Urinary bladder (tissue), 4 donors: Measurements from ENCODE around the gene CRY2. TPM values are rescaled to one million over a fixed set of nuclear protein-coding genes. Genes with fewer than 3 reads are reported as not detected.

ENCODE experiments used
- DNase-seq: peaks from one replicate; pipeline ENCODE4 v3.0.0-alpha.2; 2015; ENCODE audit errors: extremely low spot score
- H3K27ac ChIP-seq: one replicate; pipeline ENCODE4 v1.5.1; 2013; ENCODE audit warnings: low read depth, mild to moderate bottlenecking, moderate library complexity
- H3K36me3 ChIP-seq: one replicate; pipeline ENCODE4 v1.6.1; 2013; ENCODE audit warnings: mild to moderate bottlenecking, moderate library complexity; ENCODE audit not compliant: insufficient read depth
- H3K4me1 ChIP-seq: one replicate; pipeline ENCODE4 v1.6.1; 2013; ENCODE audit warnings: mild to moderate bottlenecking, moderate library complexity; ENCODE audit not compliant: insufficient read depth
- H3K4me3 ChIP-seq: one replicate; pipeline ENCODE4 v1.5.1; 2013; ENCODE audit warnings: low read depth, low read length
- WGBS: extraction: QIAGEN DNeasy Blood & Tissue Kit; methylation state at CpG from one replicate; pipeline ENCODE4 v1.1.7; 2013; 5-methylcytosine and 5-hydroxymethylcytosine counted together
- polyA plus RNA-seq: library from polyadenylated mRNA; stranded (reverse); fragments of 200-250 nt; gene quantifications from one replicate; pipeline ENCODE4 v1.2.3, GENCODE V29; 2013
- total RNA-seq: library from RNA; depleted of rRNA; stranded (reverse); fragments of >200 nt; gene quantifications from one replicate; pipeline ENCODE4 v1.2.3, GENCODE V29; 2014
- donor health status: healthy with polysubstance abuse.
- donor health status: healthy.

The CRY2 gene
- total RNA-seq (31.0 TPM), polyA plus RNA-seq (32.4 TPM)

- H3K4me3 ChIP-seq: peak within 1 kb of the TSS; percentile 60
- WGBS: under 1% methylated on average over 75 of the region's 75 CpGs
- no peaks in the 10 kb centered on the region for H3K36me3 ChIP-seq
- DNase-seq: peak; percentile 95
- peak within 1 kb of the TSS; percentile 89 for H3K27ac ChIP-seq
- no peaks in the 10 kb centered on the region for H3K4me1 ChIP-seq
These were observed at the start of gene CRY2 for GRCh38 chr11:45846974-45847910. Gene CRY2 (plus strand): TSS chr11:45847475. CDS start chr11:45847491, 16 bp downstream.

GRCh38 chr11:45798793-45799441 lies 48.4 kb upstream of the CRY2 start:
- no peak for DNase-seq
- Histone ChIP-seq H3K4me3 (no peak overlapping the region), H3K4me1 (no peaks in the 10 kb centered on the region), H3K27ac (no peak overlapping the region), H3K36me3 (no peaks in the 10 kb centered on the region)
- 44% methylated on average over 10 of the region's 10 CpGs for WGBS

- Histone ChIP-seq H3K4me3 (no peak overlapping the region), H3K36me3 (no peaks in the 10 kb centered on the region), H3K27ac (no peak overlapping the region), H3K4me1 (no peaks in the 10 kb centered on the region)
- DNase-seq: no peak
- WGBS: 98% methylated on average over 3 of the region's 3 CpGs
These were observed 47.7 kb upstream of the CRY2 start for GRCh38 chr11:45799562-45799961.

- no peaks in the 10 kb centered on the region for H3K4me1 ChIP-seq
- WGBS: 87% methylated on average over 2 of the region's 2 CpGs
- no peak overlapping the region for H3K27ac ChIP-seq
- no peak overlapping the region for H3K4me3 ChIP-seq
- no peak for DNase-seq
- H3K36me3 ChIP-seq: no peaks in the 10 kb centered on the region
These were observed 47.0 kb upstream of the CRY2 start for GRCh38 chr11:45800261-45800660.

GRCh38 chr11:45801723-45802315 lies 45.5 kb upstream of the CRY2 start:
- Histone ChIP-seq H3K36me3 (no peaks in the 10 kb centered on the region), H3K4me3 (no peak overlapping the region), H3K27ac (no peak overlapping the region), H3K4me1 (no peaks in the 10 kb centered on the region)
- DNase-seq: no peak
- 78% methylated on average over 2 of the region's 2 CpGs for WGBS

GRCh38 chr11:45802531-45803317 lies 44.6 kb upstream of the CRY2 start:
- 90% methylated on average over 10 of the region's 10 CpGs for WGBS
- H3K4me1 ChIP-seq: no peaks in the 10 kb centered on the region
- no peaks in the 10 kb centered on the region for H3K36me3 ChIP-seq
- DNase-seq: no peak
- no peak overlapping the region for H3K4me3 ChIP-seq
- no peak overlapping the region for H3K27ac ChIP-seq

GRCh38 chr11:45803971-45804760 lies 43.1 kb upstream of the CRY2 start:
- H3K4me1 ChIP-seq: no peaks in the 10 kb centered on the region
- peak overlapping the region; percentile 79 for H3K4me3 ChIP-seq
- WGBS: under 1% methylated on average over 70 of the region's 70 CpGs
- peak overlapping the region; percentile 96 for H3K27ac ChIP-seq
- DNase-seq: no peak
- H3K36me3 ChIP-seq: no peaks in the 10 kb centered on the region

GRCh38 chr11:45804761-45805304 lies 42.4 kb upstream of the CRY2 start, which contains the start of gene SLC35C1:
Gene SLC35C1 (plus strand): TSS chr11:45805149. CDS start chr11:45805802, 653 bp downstream.
- WGBS: under 1% methylated on average over 49 of the region's 49 CpGs
- Histone ChIP-seq H3K4me3 (peak within 1 kb of the TSS; percentile 79), H3K36me3 (no peaks in the 10 kb centered on the region), H3K27ac (peak within 1 kb of the TSS; percentile 96), H3K4me1 (no peaks in the 10 kb centered on the region)
- DNase-seq: peak; percentile 92

GRCh38 chr11:45805305-45806071 lies 41.8 kb upstream of the CRY2 start:
- H3K27ac ChIP-seq: peak overlapping the region; percentile 50
- H3K36me3 ChIP-seq: no peaks in the 10 kb centered on the region
- no peak for DNase-seq
- 20% methylated on average over 29 of the region's 29 CpGs for WGBS
- no peaks in the 10 kb centered on the region for H3K4me1 ChIP-seq
- H3K4me3 ChIP-seq: peak overlapping the region; percentile 79

- Histone ChIP-seq H3K36me3 (no peaks in the 10 kb centered on the region), H3K4me3 (peak overlapping the region; percentile 79), H3K4me1 (no peaks in the 10 kb centered on the region), H3K27ac (no peak overlapping the region)
- DNase-seq: no peak
- WGBS: 83% methylated on average over 20 of the region's 20 CpGs
These were observed 41.0 kb upstream of the CRY2 start for GRCh38 chr11:45806072-45806933.
